Type B pancreatic cell (in vitro differentiated cells): ENCODE measurements around the gene HDAC3. TPM values are rescaled to one million over a fixed set of nuclear protein-coding genes. Genes with fewer than 3 reads are reported as not detected.
A peak's percentile ranks its signal among the peaks of the same experiment; 100 is the strongest.
"Not testable (repeated sequence)": the region's sequence is repeated elsewhere in the genome, so short reads cannot be mapped to it uniquely, and the experiment has no call there.

Experiments
- DNase-seq: peaks from one replicate; pipeline ENCODE4 v3.0.0; 2021; ENCODE audit warnings: mixed read lengths; ENCODE audit not compliant: unreplicated experiment; ENCODE audit errors: extremely low spot score
- H3K27ac Mint-ChIP-seq: 2 replicates; pipeline ENCODE4 v1.8.0; 2021; ENCODE audit warnings: mild to moderate bottlenecking, mixed read lengths
- H3K27me3 Mint-ChIP-seq: 2 replicates; pipeline ENCODE4 v1.8.0; 2021; ENCODE audit warnings: mixed read lengths
- H3K36me3 Mint-ChIP-seq: 2 replicates; pipeline ENCODE4 v1.8.0; 2021; ENCODE audit warnings: mixed read lengths
- H3K4me1 Mint-ChIP-seq: one replicate; pipeline ENCODE4 v1.8.0; 2021; ENCODE audit warnings: mixed read lengths; ENCODE audit not compliant: unreplicated experiment
- H3K4me3 Mint-ChIP-seq: 2 replicates; pipeline ENCODE4 v1.8.0; 2021; ENCODE audit warnings: mild to moderate bottlenecking, mixed read lengths
- H3K9me3 Mint-ChIP-seq: 2 replicates; pipeline ENCODE4 v1.8.0; 2021; ENCODE audit warnings: mixed read lengths
- total RNA-seq: library from RNA; stranded (reverse); gene quantifications from 2 replicates; pipeline ENCODE4 v1.2.1, GENCODE V29; 2021; ENCODE audit warnings: low replicate concordance
- TF ChIP-seq, protein P1 (sequence below): fragments of 200-600 bp; sonication (generic); conservative IDR thresholded peaks from 2 replicates; pipeline ENCODE4 v1.5.0; 2021; ENCODE audit warnings: antibody characterized with exemption, mild to moderate bottlenecking

HDAC3 gene
- total RNA-seq, 1 donor from 2014 or later, result 87.8 TPM

DNA sequence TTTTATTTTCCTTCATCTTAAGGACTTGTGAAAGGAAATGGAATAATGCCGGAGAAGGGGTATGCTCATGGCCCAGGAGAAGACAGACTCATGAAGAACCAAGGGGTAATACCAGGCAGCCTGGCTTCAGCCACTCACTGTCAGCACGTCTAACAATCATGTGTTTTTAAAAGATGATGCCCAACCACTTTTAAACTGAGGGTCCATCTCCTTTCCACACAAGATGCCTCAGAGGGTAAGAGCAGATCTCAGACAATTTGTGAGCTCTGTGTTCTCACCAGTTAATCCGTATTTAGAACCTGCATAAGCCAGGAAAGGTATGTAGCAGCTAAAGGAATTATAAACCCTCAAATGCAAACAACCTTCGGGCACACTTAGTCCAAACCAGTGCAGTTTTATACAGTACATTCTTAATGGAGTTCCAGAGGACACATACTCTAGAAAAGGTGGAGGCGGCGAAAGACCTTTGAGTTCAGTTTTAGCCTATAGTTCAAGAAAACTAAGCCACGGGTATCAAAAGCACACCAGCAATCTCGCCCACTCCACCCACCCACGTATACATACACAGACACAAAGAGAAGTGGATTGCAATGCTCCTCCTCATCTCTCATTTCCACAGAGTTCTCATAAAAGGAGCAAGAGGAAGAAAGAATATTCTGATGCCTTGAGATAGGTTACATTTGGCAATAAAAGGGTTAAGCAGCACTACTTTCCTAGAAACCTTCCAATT lies 20.5 kb downstream of the HDAC3 start:
- Mint-ChIP-seq H3K36me3 (peaks cover 14% of the 10 kb centered on the region), H3K4me3 (peak overlapping the region; percentile 97), H3K27ac (no peak overlapping the region), H3K4me1 (peaks cover 32% of the 10 kb centered on the region), H3K27me3 (no peaks in the 10 kb centered on the region), H3K9me3 (no peaks in the 10 kb centered on the region)
- DNase-seq, result no peak
- TF ChIP-seq, protein P1, sequence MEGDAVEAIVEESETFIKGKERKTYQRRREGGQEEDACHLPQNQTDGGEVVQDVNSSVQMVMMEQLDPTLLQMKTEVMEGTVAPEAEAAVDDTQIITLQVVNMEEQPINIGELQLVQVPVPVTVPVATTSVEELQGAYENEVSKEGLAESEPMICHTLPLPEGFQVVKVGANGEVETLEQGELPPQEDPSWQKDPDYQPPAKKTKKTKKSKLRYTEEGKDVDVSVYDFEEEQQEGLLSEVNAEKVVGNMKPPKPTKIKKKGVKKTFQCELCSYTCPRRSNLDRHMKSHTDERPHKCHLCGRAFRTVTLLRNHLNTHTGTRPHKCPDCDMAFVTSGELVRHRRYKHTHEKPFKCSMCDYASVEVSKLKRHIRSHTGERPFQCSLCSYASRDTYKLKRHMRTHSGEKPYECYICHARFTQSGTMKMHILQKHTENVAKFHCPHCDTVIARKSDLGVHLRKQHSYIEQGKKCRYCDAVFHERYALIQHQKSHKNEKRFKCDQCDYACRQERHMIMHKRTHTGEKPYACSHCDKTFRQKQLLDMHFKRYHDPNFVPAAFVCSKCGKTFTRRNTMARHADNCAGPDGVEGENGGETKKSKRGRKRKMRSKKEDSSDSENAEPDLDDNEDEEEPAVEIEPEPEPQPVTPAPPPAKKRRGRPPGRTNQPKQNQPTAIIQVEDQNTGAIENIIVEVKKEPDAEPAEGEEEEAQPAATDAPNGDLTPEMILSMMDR, result no peak

DNA sequence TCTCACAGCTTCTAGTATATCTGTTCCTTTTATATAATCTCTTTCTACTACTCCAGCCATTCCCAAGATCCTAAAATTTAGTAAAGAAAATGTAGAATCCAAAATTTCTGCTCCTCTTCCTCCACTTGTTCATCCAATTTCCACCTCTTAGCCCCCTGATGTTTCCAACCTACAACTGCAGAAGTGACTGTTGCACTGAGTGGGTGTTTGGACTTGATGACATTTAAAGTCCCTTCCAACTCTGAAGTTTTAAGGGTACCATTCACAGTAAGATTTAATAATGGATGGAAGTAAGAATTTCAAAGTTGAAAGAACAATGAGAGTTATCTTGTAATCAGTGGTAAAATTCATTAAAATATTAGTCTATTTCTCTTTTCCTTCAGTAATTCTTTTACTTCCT lies 23.3 kb downstream of the HDAC3 start:
- H3K4me3 Mint-ChIP-seq, result no peak overlapping the region
- no peaks in the 10 kb centered on the region for H3K27me3 Mint-ChIP-seq
- peaks cover 14% of the 10 kb centered on the region for H3K36me3 Mint-ChIP-seq
- H3K9me3 Mint-ChIP-seq, result no peaks in the 10 kb centered on the region
- peaks cover 32% of the 10 kb centered on the region for H3K4me1 Mint-ChIP-seq
- TF ChIP-seq, protein P1, result no peak
- H3K27ac Mint-ChIP-seq, result no peak overlapping the region
- DNase-seq, result no peak

DNA sequence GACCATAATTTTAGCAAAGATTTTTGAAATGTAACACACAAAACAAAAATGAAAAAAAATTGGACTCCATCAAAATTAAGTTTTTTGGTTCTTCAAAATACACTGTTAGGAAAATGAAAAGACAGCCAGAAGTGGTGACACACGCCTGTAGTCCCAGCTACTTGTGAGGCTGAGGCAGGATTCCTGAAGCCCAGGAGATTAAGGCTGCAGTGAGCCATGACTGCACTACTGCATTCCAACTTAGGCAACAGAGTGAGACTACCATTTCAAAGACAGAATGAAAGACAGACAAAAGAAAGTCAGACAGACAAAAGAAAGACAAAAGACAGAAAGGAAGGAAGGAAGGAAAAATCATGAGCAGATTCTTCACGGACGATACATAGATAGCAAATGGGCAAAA lies 25.4 kb downstream of the HDAC3 start:
- Mint-ChIP-seq H3K27me3 (no peaks in the 10 kb centered on the region), H3K4me1 (peaks cover 16% of the 10 kb centered on the region), H3K27ac (no peak overlapping the region), H3K4me3 (no peak overlapping the region), H3K9me3 (no peaks in the 10 kb centered on the region), H3K36me3 (peaks cover 17% of the 10 kb centered on the region)
- TF ChIP-seq, protein P1, result no peak
- no peak for DNase-seq

DNA sequence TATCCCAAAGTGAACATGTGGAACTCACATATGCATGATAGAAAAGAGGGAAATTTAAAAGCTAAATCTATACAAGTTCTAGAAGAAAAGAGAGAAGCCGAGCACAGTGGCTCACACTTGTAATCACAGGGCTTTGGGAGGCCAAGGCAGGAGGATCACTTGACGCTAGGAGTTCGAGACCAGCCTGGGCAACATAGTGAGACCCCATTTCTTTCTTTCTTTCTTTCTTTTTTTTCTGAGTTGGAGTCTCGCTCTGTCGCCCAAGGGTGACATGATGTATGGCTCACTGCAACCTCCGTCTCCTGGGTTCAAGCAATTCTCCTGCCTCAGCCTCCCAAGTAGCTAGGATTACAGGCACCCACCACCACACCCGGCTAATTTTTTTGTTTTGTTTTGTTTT lies 26.7 kb downstream of the HDAC3 start:
- H3K27me3 Mint-ChIP-seq, result not testable (repeated sequence)

DNA sequence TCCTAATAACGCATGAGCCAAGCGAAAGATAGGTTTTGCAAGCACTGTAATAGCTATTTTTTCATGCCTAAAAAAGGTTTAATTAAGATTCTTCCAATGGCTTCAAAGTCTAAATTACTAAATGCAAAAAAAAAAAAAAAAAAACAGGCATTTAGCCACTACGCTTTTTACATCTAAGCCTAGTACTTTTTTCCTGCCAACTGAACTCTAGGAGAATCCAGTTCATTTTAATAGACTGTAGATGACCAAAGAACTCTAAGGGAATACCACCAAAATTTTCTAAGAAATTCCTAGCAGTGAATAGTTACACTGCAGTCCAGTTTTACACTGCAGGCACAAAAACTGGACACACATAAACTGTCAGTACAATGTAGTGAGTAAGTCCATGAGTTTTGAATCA lies 27.6 kb downstream of the HDAC3 start:
- Mint-ChIP-seq H3K4me3 (no peak overlapping the region), H3K27me3 (no peaks in the 10 kb centered on the region), H3K27ac (no peak overlapping the region), H3K4me1 (peaks cover 21% of the 10 kb centered on the region), H3K9me3 (no peaks in the 10 kb centered on the region), H3K36me3 (peaks cover 11% of the 10 kb centered on the region)
- TF ChIP-seq, protein P1, result no peak
- no peak for DNase-seq

More for the DNA sequence above, 26.7 kb downstream of the HDAC3 start:
- Mint-ChIP-seq H3K36me3 (peaks cover 11% of the 10 kb centered on the region), H3K27ac (peak overlapping the region; percentile 21), H3K4me1 (peaks cover 14% of the 10 kb centered on the region)
- H3K9me3 Mint-ChIP-seq, H3K4me3 Mint-ChIP-seq, DNase-seq: not testable (repeated sequence)

DNA sequence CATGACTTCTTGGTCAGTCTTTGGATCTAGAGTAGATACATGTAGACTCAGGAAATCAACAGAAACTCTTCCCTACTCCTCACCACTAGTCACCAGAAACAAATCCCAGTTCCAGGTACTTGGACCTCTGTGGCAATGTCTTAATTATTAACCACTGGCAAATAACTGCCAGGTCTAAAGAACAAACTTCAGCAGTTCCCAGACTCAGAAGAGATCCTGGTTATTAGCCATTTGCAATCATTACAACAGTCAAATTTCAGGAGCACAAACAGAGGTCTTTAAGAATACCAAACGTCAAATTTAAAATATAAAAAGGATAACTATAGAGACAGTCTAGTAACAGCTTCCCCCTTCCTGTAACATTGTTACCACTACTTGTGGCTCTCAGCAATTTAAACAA lies 28.1 kb downstream of the HDAC3 start:
- no peak for DNase-seq
- H3K4me3 Mint-ChIP-seq, result no peak overlapping the region
- H3K4me1 Mint-ChIP-seq, result peaks cover 21% of the 10 kb centered on the region
- H3K27me3 Mint-ChIP-seq, result no peaks in the 10 kb centered on the region
- TF ChIP-seq, protein P1, result no peak
- no peaks in the 10 kb centered on the region for H3K9me3 Mint-ChIP-seq
- H3K36me3 Mint-ChIP-seq, result peaks cover 11% of the 10 kb centered on the region
- peak overlapping the region; percentile 87 for H3K27ac Mint-ChIP-seq
